Effector memory CD8-positive, alpha-beta T cell (primary cell): Measurements from ENCODE around the gene ONECUT1.
"Not testable (repeated sequence)": the region's sequence is repeated elsewhere in the genome, so short reads cannot be mapped to it uniquely, and the experiment has no call there.

ENCODE experiments used
- ATAC-seq: fragments of 150-1000 bp; cut with Tn5 transposase; replicated peaks from 2 replicates; pipeline ENCODE4 v1.10.0; 2021; ENCODE audit warnings: mild to moderate bottlenecking, moderate library complexity
- DNase-seq, 3 experiments: peaks; one replicate each; pipeline ENCODE4 v3.0.0; 2021
- H3K27ac Mint-ChIP-seq, 2 donors: one replicate each; pipeline ENCODE4 v1.8.0; 2022; ENCODE audit warnings: mild to moderate bottlenecking in 2 of 2, mixed read lengths in 2 of 2, moderate library complexity in 2 of 2
- H3K27me3 Mint-ChIP-seq, 2 donors: one replicate each; pipeline ENCODE4 v1.8.0; 2022; ENCODE audit warnings: mixed read lengths in 2 of 2
- H3K36me3 Mint-ChIP-seq: one replicate; pipeline ENCODE4 v1.8.0; 2022; ENCODE audit warnings: mild to moderate bottlenecking, moderate library complexity, mixed read lengths; ENCODE audit not compliant: insufficient read depth
- H3K4me1 Mint-ChIP-seq, 2 donors: one replicate each; pipeline ENCODE4 v1.8.0; 2022; ENCODE audit warnings: low read depth in 2 of 2, mixed read lengths in 2 of 2
- H3K4me3 Mint-ChIP-seq, 2 donors: one replicate each; pipeline ENCODE4 v1.8.0; 2022; ENCODE audit warnings: mild to moderate bottlenecking in 2 of 2, mixed read lengths in 2 of 2, moderate library complexity in 2 of 2
- H3K9me3 Mint-ChIP-seq, 2 donors: one replicate each; pipeline ENCODE4 v1.8.0; 2022; ENCODE audit warnings: mixed read lengths in 2 of 2
- total RNA-seq, 9 experiments: gene quantifications; one replicate each; lab custom pipeline; 2026; lab: John Stamatoyannopoulos, UW

The ONECUT1 gene
- 0 reads per million in 9 experiments for total RNA-seq

DNA sequence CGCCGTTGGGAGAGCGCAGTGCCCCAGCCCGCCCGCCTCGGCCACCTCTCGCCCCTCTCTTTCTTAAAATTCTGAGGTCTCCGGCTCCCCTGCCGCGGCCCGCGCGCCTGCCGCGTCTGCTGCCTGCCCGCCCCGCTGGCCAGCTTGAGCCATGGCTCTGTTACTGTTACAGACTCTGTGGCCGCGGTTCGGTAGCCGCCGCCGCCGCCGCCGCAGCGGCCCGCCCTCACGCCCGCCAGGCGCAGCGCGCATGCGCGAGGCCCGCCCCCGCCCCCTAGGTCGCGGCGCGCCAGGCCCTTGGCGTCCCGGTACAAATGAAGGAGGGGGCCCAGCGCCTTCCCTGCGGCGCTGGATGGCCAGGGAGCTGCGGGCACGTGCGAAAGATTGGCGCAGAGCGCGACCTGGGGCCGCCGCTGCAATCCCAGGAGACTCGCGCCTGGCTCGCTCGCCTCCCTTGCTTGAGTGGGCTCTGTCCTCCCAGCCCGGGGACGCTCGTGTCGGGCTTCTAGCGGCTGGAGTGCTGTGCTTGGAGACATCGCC lies at the start of gene ONECUT1:
Gene ONECUT1 (minus strand): TSS at position 168 of the 540 bp plus-strand sequence. CDS start 452 bp downstream, outside the sequence.
- Mint-ChIP-seq H3K27ac (no peak within 1 kb of the TSS), H3K27me3 (peaks cover 85 to 94% of the 10 kb centered on the region in 2 donors), H3K36me3 (peaks cover 30% of the 10 kb centered on the region), H3K9me3 (no peaks in the 10 kb centered on the region), H3K4me1 (peaks cover 14 to 16% of the 10 kb centered on the region in 2 donors), H3K4me3 (peak within 1 kb of the TSS; percentile 69 to 71)
- ATAC-seq (peak; percentile 58), DNase-seq (no peak)

DNA sequence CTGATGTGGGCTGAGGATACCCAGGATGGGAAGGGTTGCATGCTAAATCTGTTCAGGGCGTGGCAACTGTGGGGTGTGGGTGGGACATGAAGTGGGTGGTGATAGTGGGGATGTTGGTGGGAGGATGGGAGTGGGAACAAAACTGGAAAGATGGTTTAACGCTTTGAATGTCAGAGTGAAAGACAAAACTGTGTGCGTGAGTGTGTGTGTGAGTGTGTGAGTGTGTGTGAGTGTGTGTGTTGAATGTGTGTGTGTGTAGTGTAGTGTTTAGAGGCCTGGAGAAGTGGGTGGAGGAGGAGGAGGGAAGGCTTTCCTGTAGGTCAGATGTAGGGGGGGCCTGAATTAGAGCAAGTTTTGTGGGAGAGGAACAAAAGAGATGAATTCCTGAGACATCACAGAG lies 44.2 kb upstream of the ONECUT1 start:
- ATAC-seq (no peak), DNase-seq (no peak)
- Mint-ChIP-seq H3K27ac (no peak overlapping the region), H3K27me3 (peaks cover 20 to 36% of the 10 kb centered on the region in 2 donors), H3K9me3 (peaks cover 0 to 2% of the 10 kb centered on the region in 2 donors), H3K36me3 (no peaks in the 10 kb centered on the region), H3K4me3 (no peak overlapping the region), H3K4me1 (no peaks in the 10 kb centered on the region)

DNA sequence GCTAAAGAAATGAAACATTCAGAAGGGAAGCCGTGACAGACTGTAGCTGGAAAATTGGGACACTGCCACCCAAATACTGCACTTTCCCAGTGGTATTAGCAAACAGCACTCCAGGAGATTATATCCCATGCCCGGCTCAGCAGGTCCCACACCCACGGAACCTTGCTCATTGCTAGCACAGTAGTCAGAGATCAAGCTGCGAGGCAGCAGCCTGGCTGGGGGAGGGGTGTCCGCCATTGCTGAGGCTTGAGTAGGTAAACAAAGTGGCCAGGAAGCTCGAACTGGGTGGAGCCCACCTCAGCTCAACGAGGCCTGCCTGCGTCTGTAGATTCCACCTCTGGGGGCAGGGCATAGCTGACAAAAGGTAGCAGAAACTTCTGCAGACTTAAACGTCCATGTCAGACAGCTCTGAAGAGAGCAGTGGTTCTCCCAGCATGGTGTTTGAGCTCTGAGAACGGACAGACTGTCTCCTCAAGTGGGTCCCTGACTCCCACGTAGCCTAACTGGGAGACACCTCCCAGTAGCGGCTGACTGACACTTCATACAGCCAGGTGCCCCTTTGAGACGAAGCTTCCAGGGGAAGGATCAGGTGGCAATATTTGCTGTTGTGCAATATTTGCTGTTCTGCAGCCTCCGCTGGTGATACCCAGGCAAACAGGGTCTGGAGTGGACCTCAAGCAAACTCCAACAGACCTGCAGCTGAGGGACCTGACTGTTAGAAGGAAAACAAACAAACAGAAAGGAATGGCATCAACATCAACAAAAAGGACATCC lies 34.2 kb upstream of the ONECUT1 start:
- not testable (repeated sequence) for H3K4me1 Mint-ChIP-seq, H3K4me3 Mint-ChIP-seq, ATAC-seq, H3K27ac Mint-ChIP-seq, H3K9me3 Mint-ChIP-seq, DNase-seq, H3K36me3 Mint-ChIP-seq
- H3K27me3 Mint-ChIP-seq, result peaks cover 72 to 85% of the 10 kb centered on the region in 2 donors

DNA sequence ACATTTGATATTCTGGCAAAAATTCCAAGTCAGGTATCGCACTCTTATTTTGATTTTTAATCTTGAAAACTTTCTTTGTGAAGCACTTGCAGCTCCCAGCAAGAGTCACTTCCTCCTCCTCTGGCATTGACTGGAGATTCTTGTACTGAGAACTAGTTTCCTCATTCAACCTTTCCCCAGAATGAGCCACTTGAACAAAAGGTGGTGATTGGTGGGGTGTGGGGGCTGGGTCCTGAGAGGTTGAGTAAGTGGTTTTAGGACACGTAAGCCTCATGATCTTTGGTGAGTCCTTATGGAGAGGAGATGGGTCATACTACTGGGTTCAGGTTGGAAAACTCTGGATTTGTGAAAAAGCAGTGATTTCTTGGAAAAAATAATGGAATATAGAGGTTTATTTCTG lies 32.3 kb upstream of the ONECUT1 start:
- H3K36me3 Mint-ChIP-seq, result peaks cover 3% of the 10 kb centered on the region
- H3K9me3 Mint-ChIP-seq, result peaks cover 0 to 2% of the 10 kb centered on the region in 2 donors
- H3K27ac Mint-ChIP-seq, result no peak overlapping the region
- peaks cover 83 to 96% of the 10 kb centered on the region in 2 donors for H3K27me3 Mint-ChIP-seq
- H3K4me3 Mint-ChIP-seq, result no peak overlapping the region
- ATAC-seq (no peak), DNase-seq (no peak)
- H3K4me1 Mint-ChIP-seq, result no peaks in the 10 kb centered on the region

DNA sequence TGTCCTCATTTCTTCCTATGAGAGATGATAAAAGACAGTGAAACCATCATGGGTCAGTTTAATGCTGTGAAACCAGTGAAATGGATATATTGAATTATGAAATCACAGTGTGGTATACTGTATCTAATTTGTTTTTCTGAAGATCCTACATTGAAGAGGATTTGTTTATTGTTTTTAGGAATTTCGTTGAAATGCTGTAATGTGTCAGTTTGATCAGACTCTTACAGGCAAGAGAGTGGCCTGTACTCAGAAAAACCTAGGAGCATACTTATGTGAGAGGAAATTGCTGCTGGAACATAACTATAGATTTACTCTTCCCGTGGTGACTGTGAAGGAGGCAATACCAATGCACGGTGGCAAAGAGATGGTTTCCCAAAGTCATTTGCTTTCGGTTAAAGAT lies 29.1 kb upstream of the ONECUT1 start:
- H3K36me3 Mint-ChIP-seq, result peaks cover 3% of the 10 kb centered on the region
- H3K9me3 Mint-ChIP-seq, result peaks cover 0 to 2% of the 10 kb centered on the region in 2 donors
- H3K27me3 Mint-ChIP-seq, result peaks cover 63 to 83% of the 10 kb centered on the region in 2 donors
- DNase-seq, result no peak
- ATAC-seq, result no peak
- H3K4me1 Mint-ChIP-seq, result no peaks in the 10 kb centered on the region
- H3K27ac Mint-ChIP-seq, result no peak overlapping the region
- H3K4me3 Mint-ChIP-seq, result no peak overlapping the region

DNA sequence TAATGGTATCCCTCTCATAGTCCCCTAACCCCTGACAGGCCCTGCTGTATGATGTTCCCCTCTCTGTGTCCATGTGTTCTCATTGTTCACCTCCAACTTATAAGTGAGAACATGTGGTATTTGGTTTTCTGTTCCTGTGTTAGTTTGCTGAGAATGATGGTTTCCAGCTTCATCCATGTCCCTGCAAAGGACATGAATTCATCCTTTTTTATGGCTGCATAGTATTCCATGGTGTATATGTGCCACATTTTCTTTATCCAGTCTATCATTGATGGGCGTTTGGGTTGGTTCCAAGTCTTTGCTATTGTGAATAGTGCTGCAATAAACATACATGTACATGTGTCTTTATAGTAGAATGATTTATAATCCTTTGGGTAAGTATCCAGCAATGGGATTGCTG lies 25.8 kb upstream of the ONECUT1 start:
- H3K4me3 Mint-ChIP-seq, H3K27ac Mint-ChIP-seq, H3K36me3 Mint-ChIP-seq, DNase-seq, H3K9me3 Mint-ChIP-seq, ATAC-seq, H3K4me1 Mint-ChIP-seq: not testable (repeated sequence)
- peaks cover 51 to 75% of the 10 kb centered on the region in 2 donors for H3K27me3 Mint-ChIP-seq

DNA sequence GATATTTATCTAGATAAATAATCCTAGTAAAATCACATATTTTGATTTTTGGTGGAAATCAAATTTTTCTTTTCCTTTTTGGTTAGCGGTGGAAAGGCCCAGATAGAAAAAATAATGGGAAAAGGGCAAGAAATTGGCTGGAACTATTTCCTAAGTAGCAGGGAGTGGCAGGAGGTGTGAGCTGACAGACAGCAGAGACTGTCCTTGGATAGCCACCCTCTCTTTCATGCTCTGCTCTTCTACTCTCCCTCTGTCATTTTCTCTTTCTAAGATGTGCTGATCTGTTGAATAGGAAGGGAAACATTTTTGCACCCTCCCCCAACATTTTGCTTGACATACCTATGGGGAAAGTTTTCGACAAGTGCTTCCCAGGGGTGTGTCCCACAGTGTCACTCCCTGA lies 18.9 kb upstream of the ONECUT1 start:
- Mint-ChIP-seq H3K9me3 (no peaks in the 10 kb centered on the region), H3K4me1 (peaks cover 6 to 8% of the 10 kb centered on the region in 2 donors), H3K27me3 (peaks cover 57 to 80% of the 10 kb centered on the region in 2 donors)

DNA sequence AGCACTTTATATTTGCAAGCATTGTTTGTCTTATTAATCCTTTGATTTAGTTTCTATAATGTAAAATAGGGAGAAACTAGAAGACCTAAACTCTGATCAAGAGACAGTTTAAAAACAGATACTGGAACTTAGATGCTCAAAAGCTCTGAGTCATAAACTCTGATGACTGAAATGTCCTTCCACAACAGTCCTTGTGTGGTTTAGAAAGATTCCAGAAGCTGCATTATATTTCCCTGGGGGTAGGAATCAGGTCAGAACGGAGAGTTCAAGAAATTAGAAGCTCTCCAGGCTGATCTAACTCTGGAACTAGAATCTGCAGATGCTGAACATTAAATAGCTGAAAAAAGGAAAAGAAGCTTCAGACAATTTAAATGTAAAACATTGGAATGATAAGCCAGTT lies 18.3 kb upstream of the ONECUT1 start:
- ATAC-seq, result no peak
- H3K4me1 Mint-ChIP-seq, result peaks cover 7 to 8% of the 10 kb centered on the region in 2 donors
- no peak for DNase-seq
- peaks cover 59 to 82% of the 10 kb centered on the region in 2 donors for H3K27me3 Mint-ChIP-seq
- no peaks in the 10 kb centered on the region for H3K9me3 Mint-ChIP-seq
- H3K36me3 Mint-ChIP-seq, result peaks cover 2% of the 10 kb centered on the region
- H3K27ac Mint-ChIP-seq, result no peak overlapping the region
- no peak overlapping the region for H3K4me3 Mint-ChIP-seq

More for the DNA sequence above, 18.9 kb upstream of the ONECUT1 start:
- H3K27ac Mint-ChIP-seq, result no peak overlapping the region
- DNase-seq (no peak), ATAC-seq (no peak)
- no peak overlapping the region for H3K4me3 Mint-ChIP-seq
- H3K36me3 Mint-ChIP-seq, result peaks cover 2% of the 10 kb centered on the region

DNA sequence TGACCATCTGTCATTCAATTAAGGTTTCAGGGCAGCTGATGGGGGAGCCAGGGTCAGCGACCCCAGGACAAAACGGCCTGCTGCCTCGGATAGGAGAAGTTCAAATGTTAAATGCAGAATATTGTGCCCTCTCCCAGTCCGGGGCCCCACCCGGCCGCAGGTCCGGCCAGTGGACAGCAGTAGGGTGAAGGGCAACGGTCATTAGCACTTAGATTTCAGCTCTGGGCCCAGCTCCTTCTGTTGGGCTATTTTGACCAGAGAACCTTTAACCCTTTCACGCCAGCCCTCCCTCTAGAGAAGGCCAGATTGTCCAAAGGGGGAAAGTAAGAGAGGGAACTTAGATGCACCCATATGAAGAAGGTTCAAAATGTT lies 16.1 kb upstream of the ONECUT1 start:
- Mint-ChIP-seq H3K27me3 (peaks cover 75 to 88% of the 10 kb centered on the region in 2 donors), H3K4me3 (peak overlapping the region in 1 of 2 donors; percentile 36), H3K9me3 (no peaks in the 10 kb centered on the region)

DNA sequence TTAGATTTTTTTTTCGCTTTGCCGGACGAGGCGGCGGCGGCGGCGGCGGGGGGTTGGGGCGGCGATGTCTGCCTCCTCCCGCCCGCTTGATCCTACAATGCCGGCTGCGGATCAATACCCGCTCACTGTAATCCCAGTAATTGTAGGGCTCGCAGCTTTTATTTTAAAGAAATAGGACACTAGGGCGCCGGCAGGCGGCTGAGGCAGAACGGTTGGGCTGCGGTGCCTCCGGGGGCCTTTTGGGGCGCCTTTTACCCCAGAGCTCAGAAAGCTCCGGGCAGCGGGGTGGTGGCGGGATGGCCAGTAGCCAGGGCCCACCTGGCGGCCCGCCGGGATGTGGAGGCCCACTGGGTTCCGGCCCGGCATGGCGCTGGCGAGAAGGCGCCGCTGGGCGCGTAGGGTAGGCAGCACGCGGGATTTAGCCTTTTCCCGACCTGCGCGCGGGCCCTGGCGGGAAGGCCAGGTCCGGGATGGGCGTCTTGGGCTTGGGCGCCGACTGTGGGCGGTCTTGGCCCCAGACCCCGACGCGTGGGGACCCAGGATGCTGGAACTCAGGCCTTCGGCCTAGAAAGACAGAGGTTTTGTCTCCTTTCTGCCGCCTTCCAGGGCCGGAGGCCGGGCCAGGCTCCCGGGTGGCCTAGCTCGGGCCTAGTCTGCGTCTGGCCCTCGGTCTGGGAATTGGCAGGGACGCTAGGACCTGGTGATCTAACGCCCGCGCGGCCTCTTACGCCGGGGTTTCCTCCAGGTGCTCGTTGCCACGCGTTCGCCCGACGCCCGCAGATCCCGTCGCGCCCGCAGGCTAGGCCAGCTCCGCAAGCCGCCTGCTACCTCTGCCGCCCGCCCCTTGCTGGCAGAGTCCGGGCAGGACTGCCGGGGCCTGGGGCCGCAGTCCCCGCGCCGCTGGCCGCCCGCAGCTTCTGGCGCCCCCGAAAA lies 15.5 kb upstream of the ONECUT1 start:
- ATAC-seq (peak; percentile 58), DNase-seq (no peak)
- H3K4me3 Mint-ChIP-seq, result peak overlapping the region; percentile 79 to 80
- peaks cover 2% of the 10 kb centered on the region for H3K36me3 Mint-ChIP-seq
- no peaks in the 10 kb centered on the region for H3K9me3 Mint-ChIP-seq
- no peak overlapping the region for H3K27ac Mint-ChIP-seq
- peaks cover 10 to 12% of the 10 kb centered on the region in 2 donors for H3K4me1 Mint-ChIP-seq
- peaks cover 75 to 88% of the 10 kb centered on the region in 2 donors for H3K27me3 Mint-ChIP-seq

More for the DNA sequence above, 16.1 kb upstream of the ONECUT1 start:
- H3K27ac Mint-ChIP-seq, result no peak overlapping the region
- DNase-seq (no peak), ATAC-seq (no peak)
- H3K4me1 Mint-ChIP-seq, result peaks cover 8 to 12% of the 10 kb centered on the region in 2 donors
- H3K36me3 Mint-ChIP-seq, result peaks cover 2% of the 10 kb centered on the region

DNA sequence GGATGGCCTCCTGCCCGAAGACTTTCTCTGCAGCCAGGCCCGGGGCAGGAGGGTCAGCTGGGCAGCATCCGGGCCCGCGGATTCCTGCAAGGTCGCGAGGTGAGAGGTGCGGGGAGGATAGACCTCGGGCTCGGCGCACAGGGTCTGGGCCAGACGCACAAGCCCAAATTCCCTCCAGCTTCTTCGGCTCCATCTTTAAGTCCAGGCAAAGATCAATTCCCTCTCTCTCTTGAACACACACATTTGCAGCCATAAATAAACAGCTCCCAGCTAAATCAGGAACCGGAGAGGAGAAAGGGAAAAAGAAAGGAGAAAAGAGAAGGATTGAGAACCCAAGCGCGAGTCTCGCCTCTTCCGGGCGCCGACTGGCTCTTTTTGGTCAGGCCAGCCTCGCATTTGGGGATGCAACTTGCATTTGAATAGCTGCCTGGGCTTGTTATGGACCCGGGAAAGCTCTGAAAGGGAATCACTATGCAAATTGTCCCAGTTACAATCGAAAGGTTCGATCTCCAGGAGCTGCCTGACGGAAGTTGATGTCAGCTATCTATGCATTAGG lies 14.5 kb upstream of the ONECUT1 start:
- Mint-ChIP-seq H3K4me1 (peaks cover 10 to 12% of the 10 kb centered on the region in 2 donors), H3K27ac (no peak overlapping the region), H3K9me3 (no peaks in the 10 kb centered on the region), H3K27me3 (peaks cover 77 to 88% of the 10 kb centered on the region in 2 donors), H3K4me3 (peak overlapping the region; percentile 79 to 80), H3K36me3 (peaks cover 2% of the 10 kb centered on the region)
- DNase-seq, result no peak
- ATAC-seq, result no peak

DNA sequence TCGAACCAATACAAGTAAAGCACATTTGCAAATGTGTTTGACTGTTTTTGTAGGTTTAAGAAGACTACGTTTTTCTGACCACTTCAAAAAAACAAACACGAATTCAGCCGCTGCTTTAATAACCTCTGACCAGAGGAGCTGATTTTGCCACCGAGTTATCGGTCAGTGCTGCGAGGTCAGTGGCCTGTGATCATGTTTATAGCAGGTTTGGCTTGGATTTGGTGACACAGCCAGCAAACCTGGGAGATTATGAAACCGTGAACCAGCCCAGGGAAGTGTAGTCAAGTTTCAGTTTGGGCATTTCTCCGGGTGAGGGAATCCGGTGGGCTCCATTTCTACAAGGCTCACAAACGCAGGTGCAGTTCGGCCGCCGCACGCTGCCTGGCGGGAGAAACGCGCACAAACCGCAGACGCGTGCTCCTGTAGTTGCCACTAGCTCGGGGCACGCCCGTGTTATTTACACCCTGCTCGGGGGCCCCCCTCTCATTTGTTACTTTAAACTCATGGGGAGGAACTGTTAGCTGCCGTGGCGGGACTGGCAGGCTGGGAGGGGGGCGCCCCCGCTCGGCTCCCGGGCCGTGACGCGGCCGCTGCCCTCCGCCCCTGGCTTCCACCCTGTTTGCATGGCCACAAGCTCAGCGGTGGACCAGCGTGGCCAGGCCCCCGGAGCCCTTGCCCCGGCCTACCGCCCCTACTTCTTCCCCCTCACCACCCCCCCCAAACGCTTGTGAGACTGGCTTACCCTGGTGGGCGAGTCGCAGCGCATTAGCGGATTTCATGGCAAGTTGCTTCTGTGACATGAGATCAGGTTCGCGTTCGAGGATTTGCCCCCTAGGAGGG lies 13.6 kb upstream of the ONECUT1 start:
- Mint-ChIP-seq H3K36me3 (peaks cover 2% of the 10 kb centered on the region), H3K9me3 (no peaks in the 10 kb centered on the region), H3K4me1 (peaks cover 10 to 12% of the 10 kb centered on the region in 2 donors), H3K4me3 (peak overlapping the region; percentile 79 to 80), H3K27me3 (peaks cover 77 to 88% of the 10 kb centered on the region in 2 donors), H3K27ac (no peak overlapping the region)
- DNase-seq (no peak), ATAC-seq (peak; percentile 16)
